Activated naive CD4-positive, alpha-beta T cell treated with anti-CD3 and anti-CD28 coated beads, Interleukin-2, amount 50 U/mL, for 72 hours (primary cell): Measurements from ENCODE around the gene ATG2A. TPM values are rescaled to one million over a fixed set of nuclear protein-coding genes. Genes with fewer than 3 reads are reported as not detected.

ENCODE experiments used
- ATAC-seq, 2 donors: fragments of 150-1000 bp; cut with Tn5 transposase; 2 replicates each; pipeline ENCODE4 v1.10.0; 2021; ENCODE audit warnings: mild to moderate bottlenecking in 2 of 2, moderate library complexity in 2 of 2
- DNase-seq, 2 donors: peaks; one replicate each; pipeline ENCODE4 v3.0.0; 2021 to 2022; ENCODE audit warnings: low spot score in 2 of 2
- H3K27ac Mint-ChIP-seq, 2 donors: one replicate each; pipeline ENCODE4 v1.8.0; 2022; ENCODE audit warnings: mild to moderate bottlenecking in 2 of 2, mixed read lengths in 2 of 2
- H3K36me3 Mint-ChIP-seq, 2 donors: one replicate each; pipeline ENCODE4 v1.8.0; 2022; ENCODE audit warnings: mixed read lengths in 2 of 2
- H3K9me3 Mint-ChIP-seq, 2 donors: one replicate each; pipeline ENCODE4 v1.8.0; 2022; ENCODE audit warnings: mixed read lengths in 2 of 2
- total RNA-seq, 2 donors: library from RNA; stranded (reverse); gene quantifications; one replicate each; pipeline ENCODE4 v1.2.3, GENCODE V29; 2022

Gene ATG2A
- total RNA-seq, 2 donors from 2014 or later = 21.2 to 26.8 TPM

GRCh38 chr11:64894812-64895452 lies 22.1 kb downstream of the ATG2A start:
- Mint-ChIP-seq H3K36me3 (peaks cover 0 to 5% of the 10 kb centered on the region in 2 donors), H3K27ac (peak overlapping the region in 1 of 2 donors; percentile 39)

GRCh38 chr11:64894070-64894811 lies 22.8 kb downstream of the ATG2A start:
- ATAC-seq (peak; percentile 96 to 97), DNase-seq (peak; percentile 83 to 97)
- H3K9me3 Mint-ChIP-seq = no peaks in the 10 kb centered on the region
- H3K36me3 Mint-ChIP-seq = peaks cover 0 to 2% of the 10 kb centered on the region in 2 donors
- H3K27ac Mint-ChIP-seq = peak overlapping the region in 1 of 2 donors; percentile 39

More at GRCh38 chr11:64894812-64895452, 22.1 kb downstream of the ATG2A start:
- no peaks in the 10 kb centered on the region for H3K9me3 Mint-ChIP-seq
- no peak for ATAC-seq
- DNase-seq = no peak

- no peaks in the 10 kb centered on the region for H3K36me3 Mint-ChIP-seq
- ATAC-seq (no peak), DNase-seq (no peak)
- H3K27ac Mint-ChIP-seq = peak overlapping the region in 1 of 2 donors; percentile 39
- H3K9me3 Mint-ChIP-seq = no peaks in the 10 kb centered on the region
Observed at GRCh38 chr11:64893194-64894069, 23.6 kb downstream of the ATG2A start.

GRCh38 chr11:64892838-64893193 lies 24.2 kb downstream of the ATG2A start:
- no peak for ATAC-seq

GRCh38 chr11:64892411-64892831 lies 24.6 kb downstream of the ATG2A start:
- H3K27ac Mint-ChIP-seq = peak overlapping the region; percentile 30 to 33
- H3K9me3 Mint-ChIP-seq = no peaks in the 10 kb centered on the region
- no peaks in the 10 kb centered on the region for H3K36me3 Mint-ChIP-seq
- ATAC-seq (no peak), DNase-seq (no peak)

More at GRCh38 chr11:64892838-64893193, 24.2 kb downstream of the ATG2A start:
- DNase-seq = no peak
- H3K9me3 Mint-ChIP-seq = no peaks in the 10 kb centered on the region
- H3K27ac Mint-ChIP-seq = no peak overlapping the region
- H3K36me3 Mint-ChIP-seq = no peaks in the 10 kb centered on the region

- Mint-ChIP-seq H3K36me3 (no peaks in the 10 kb centered on the region), H3K9me3 (no peaks in the 10 kb centered on the region), H3K27ac (peak overlapping the region; percentile 30 to 44)
- ATAC-seq = no peak
- DNase-seq = no peak
Observed at GRCh38 chr11:64891880-64892279, 25.1 kb downstream of the ATG2A start.

GRCh38 chr11:64891215-64891848 lies 25.7 kb downstream of the ATG2A start:
- no peaks in the 10 kb centered on the region for H3K9me3 Mint-ChIP-seq
- no peaks in the 10 kb centered on the region for H3K36me3 Mint-ChIP-seq
- no peak for DNase-seq
- peak overlapping the region; percentile 30 to 44 for H3K27ac Mint-ChIP-seq
- no peak for ATAC-seq

GRCh38 chr11:64890522-64890939 lies 26.5 kb downstream of the ATG2A start:
- no peak for DNase-seq
- Mint-ChIP-seq H3K9me3 (no peaks in the 10 kb centered on the region), H3K36me3 (no peaks in the 10 kb centered on the region), H3K27ac (peak overlapping the region in 1 of 2 donors; percentile 72)
- no peak for ATAC-seq

GRCh38 chr11:64888729-64889511 lies 28.1 kb downstream of the ATG2A start:
- Mint-ChIP-seq H3K36me3 (no peaks in the 10 kb centered on the region), H3K27ac (no peak overlapping the region), H3K9me3 (no peaks in the 10 kb centered on the region)
- DNase-seq (no peak), ATAC-seq (peak in 1 of 2 donors; percentile 15)

GRCh38 chr11:64888406-64888728 lies 28.6 kb downstream of the ATG2A start:
- ATAC-seq (no peak), DNase-seq (no peak)
- Mint-ChIP-seq H3K36me3 (no peaks in the 10 kb centered on the region), H3K27ac (peak overlapping the region; percentile 46 to 62), H3K9me3 (no peaks in the 10 kb centered on the region)

- H3K9me3 Mint-ChIP-seq = no peaks in the 10 kb centered on the region
- H3K36me3 Mint-ChIP-seq = no peaks in the 10 kb centered on the region
- peak; percentile 82 to 96 for DNase-seq
- peak overlapping the region; percentile 46 to 62 for H3K27ac Mint-ChIP-seq
- ATAC-seq = peak; percentile 81 to 89
Observed at GRCh38 chr11:64887757-64888405, 29.1 kb downstream of the ATG2A start.

- no peak for DNase-seq
Observed at GRCh38 chr11:64887234-64887756, 29.7 kb downstream of the ATG2A start.

GRCh38 chr11:64885367-64886286 lies 31.4 kb downstream of the ATG2A start:
- H3K9me3 Mint-ChIP-seq = no peaks in the 10 kb centered on the region
- H3K36me3 Mint-ChIP-seq = no peaks in the 10 kb centered on the region
- peak; percentile 73 to 91 for ATAC-seq
- no peak for DNase-seq
- peak overlapping the region; percentile 70 to 94 for H3K27ac Mint-ChIP-seq

More at GRCh38 chr11:64887234-64887756, 29.7 kb downstream of the ATG2A start:
- Mint-ChIP-seq H3K9me3 (no peaks in the 10 kb centered on the region), H3K27ac (peak overlapping the region; percentile 25 to 46), H3K36me3 (no peaks in the 10 kb centered on the region)
- no peak for ATAC-seq

- no peak for DNase-seq
- Mint-ChIP-seq H3K36me3 (no peaks in the 10 kb centered on the region), H3K9me3 (no peaks in the 10 kb centered on the region), H3K27ac (peak overlapping the region in 1 of 2 donors; percentile 46)
- ATAC-seq = no peak
Observed at GRCh38 chr11:64884019-64884418, 33.0 kb downstream of the ATG2A start.
